ENCODE measurements around the gene NR1H3.

NR1H3 gene

DNA sequence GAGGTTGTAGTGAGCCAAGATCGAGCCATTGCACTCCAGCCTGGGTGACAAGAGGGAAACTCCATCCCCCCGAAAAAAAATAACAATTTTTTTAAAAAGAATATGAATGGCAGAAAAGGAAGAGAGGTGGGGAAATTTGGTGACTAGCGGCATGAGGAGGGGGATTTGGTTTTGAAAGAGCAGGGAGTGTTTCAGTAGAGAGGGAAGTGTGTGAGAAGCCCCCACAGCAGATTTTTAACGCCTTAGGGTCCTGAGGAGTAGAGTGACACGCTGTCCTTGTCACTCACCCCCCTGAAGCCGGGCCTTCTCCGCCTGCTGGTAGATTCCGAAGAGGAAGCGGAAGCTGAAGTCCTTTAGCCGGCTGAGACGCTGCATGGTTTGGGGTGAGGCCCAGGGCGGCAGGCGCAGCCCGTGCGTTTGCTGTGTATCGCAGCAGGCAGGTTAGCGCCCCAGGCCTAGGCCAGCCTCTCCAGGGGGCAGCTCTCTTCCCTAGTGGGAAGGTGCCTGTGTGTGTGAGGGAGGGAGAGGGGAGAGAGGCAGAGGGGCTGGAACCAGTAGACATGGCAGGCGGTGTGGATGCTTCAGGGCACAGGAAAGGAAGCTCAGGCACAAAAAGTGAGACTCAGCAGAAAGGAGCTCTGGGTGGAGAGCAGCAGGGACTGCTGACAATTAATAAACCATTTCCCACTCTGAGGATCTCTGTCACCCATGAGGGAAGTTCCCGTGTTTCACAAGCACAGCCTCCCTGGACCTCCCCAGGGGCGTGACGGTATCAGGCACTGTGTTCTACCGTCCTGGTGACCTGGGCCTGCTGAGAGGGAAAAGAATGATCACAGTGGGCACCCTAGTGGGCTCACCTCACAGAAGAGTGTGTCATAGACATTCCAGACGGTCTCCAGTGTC is 13.1 kb upstream of the NR1H3 start:
- no peak for DNase-seq

DNA sequence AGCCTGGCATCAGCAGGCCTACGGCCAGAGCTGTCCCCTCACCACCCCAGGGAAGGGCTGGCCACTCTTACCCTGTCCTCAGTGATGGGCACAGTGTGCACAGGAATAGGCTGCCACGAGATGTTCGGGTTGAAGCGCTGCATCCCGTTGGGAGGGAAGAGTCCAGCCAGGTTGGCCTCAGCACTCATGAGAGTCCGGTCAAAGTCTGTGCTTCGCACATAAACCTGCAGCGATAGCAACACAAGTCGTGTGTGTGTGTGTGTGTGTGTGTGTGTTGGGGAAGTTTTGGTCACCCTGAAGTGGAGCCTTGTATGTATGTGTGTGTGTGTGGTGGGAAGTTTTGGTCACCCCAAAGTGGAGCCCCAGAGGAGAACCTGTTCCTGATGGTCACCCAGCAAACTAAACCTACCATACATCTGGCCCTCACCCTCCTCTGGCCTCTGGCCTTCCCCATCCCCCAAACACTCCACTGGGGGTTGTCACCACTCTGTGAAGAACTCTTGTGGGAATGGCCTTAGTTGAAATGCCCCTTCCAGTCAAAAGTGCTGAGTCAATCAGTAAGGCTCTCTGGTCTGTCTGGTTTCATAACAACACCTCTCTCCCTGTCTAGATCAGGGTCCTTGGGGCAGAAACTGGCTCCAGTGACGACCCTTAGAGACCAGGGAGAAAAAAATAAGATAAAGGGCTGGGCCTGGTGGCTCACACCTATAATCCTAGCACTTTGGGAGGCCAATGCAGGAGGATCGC is 12.0 kb upstream of the NR1H3 start:
- DNase-seq: no peak

DNA sequence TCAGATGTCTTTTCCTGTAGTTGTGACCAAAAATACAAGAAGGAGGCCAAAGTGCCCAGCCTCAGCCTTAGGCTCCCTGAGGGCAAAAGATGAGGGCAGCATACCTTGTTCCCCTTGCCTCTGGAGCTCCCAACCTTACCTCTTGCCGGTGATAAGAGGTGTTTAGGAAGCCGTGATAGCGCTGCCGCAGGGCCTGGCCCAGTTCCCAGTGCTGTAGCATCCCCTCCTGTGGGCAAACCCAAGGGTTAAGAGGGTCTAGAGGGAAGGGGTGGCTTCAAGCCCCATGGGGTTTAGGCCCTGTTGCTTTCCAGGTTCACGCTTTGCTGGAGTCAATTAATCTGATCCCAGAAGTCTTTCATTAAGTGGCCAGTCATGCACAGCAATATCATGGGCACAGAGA is 10.3 kb upstream of the NR1H3 start:
- no peak for DNase-seq

DNA sequence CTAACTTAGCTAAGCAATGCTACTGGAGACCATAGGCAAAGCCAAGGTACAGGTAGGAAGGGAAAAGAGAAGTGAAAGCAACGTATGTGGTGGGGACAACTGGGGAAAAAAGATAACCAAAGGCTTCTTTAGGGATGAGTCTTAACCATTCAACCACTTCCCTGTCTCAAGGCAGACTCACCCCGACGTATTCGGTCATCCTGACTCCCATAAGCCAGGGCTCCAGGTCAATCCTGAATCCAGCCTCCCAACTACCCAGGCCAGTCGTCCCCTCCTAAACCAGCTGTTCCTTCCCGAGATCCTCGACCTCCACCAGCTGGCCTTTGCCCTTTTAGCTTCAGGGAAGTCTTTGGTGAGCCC is 9.5 kb upstream of the NR1H3 start:
- DNase-seq: no peak

DNA sequence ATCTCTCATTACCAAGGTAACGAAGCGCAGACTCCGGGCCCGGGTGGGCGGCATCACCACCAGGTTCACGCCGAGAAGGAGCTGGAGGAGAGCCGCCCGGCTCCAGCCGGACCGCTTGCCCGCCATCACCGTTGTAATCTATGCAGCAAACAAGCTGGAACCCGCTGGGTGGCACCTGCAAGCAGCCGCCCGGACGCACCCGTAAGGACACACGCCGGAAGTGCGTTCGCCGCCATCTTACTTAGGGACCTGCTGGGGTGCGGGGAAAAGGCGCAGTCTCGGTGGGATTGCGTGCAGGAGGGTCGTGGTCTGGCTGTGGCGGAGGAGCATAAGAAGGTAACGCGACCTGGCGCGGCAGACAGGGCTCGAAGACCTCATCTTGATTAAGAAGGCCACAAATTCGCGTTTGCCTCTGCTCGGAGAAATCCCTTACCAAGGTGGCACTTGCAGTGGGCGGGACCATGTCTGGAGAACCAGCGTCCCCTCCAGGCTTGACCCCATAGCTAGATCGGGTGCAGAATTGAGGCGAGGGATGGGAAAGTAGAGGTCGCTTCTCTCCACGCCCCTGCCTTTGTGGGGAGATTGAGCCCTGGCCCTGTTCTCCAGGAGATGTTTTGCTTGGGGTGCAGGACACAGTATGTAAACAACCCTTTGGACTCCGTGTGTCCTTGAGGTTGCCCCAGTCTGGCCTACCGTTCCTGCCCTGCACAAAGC is 9.0 kb upstream of the NR1H3 start, which contains the start of gene ACP2:
TSS of gene ACP2 (minus strand) at position 151 of the 714 bp plus-strand sequence. CDS start at position 126, 25 bp downstream.
- peak; percentile 84 to 86 for DNase-seq

DNA sequence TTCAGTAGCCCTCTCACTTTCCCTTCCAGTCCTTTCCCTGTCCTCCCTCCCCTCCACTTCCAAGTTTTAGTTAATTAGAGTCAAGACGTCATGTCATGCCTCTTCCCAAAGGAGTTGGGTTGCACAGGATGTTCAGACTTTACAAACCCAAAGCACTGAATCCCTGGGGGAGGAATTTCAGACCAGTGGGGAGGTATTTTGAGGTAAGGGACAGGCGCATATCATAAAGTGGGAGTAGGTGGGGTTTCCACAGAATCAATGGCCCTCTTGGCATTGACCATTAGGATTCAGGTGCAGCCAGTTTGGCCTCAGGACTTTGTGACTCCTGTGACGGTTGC is 8.4 kb upstream of the NR1H3 start:
- no peak for DNase-seq

DNA sequence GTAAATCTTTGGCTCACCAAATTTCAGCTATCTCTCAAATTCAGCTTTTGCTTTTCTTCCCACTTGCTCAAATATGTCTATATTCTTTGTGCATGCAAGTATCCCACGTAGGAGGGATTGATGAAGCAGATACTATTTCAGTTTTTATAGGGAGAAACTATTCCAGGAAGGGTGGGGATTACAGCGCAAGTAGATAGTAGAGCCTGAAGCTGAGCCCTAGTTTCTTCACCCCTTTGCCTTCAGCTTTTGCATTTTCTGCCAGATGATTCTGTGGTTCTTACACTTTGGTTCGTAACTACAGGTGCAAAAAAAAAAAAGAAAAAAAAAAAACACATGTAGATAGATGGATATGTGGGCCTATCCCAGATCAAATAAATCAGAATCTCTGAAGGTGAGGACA is 6.0 kb upstream of the NR1H3 start:
- DNase-seq: no peak

DNA sequence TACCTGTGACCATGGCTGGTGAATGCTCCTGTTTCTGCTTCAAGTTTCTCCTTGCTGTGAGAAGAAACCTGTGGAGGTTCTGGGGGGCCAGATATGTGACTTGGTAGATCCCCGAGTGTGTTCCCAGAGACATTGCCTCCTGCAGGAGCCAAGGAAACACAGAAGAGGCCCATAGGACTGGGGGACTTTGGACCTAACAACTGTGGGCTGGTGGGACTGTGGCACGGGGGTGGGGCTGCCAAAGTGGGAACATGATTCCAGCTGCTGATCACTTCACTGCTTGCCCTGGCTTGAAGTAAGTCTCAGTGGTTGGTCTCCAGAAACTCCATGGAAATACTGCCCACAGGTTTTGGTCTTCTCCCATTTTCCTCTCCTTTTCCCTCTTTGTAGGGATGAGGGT is 4.1 kb upstream of the NR1H3 start:
- no peak for DNase-seq

DNA sequence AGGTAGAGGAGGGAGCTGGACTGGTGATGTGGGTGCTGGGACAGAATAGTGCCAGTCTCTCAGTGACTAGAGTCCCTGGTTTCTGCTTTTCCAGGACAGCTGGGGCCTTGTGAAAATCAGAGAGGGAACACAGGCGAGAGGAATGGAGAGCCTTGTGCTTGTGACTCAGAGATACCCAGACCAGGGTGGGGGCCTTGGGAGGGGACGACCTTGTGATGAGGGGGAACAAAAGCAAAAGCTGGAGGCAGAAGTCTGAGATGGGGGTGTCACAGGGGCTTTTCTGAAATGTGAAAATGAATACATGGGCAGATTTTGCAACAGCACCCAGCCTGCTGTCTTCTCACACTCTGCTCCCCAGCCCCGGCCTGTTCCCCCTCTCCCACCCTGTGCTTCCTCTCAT is 3.4 kb upstream of the NR1H3 start:
- DNase-seq: no peak

DNA sequence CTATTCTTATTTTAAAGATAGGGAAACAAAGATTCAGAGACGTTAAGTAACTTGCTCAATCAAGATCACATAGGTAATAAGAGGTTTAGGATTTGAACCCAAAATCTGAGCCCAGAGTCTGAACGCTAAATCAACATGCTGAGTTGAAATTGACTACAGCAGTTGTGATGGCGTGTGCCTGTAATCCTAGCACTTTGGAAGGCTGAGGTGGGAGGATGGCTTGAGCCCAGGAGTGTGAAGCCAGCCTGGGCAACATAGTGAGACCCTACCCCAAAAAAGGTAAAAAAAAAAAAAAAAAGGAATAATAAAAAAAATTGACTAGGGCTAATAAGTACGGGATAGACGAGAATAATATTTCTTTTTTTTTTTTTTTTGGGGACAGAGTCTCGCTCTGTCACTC is 1.4 kb upstream of the NR1H3 start:
- no peak for DNase-seq

DNA sequence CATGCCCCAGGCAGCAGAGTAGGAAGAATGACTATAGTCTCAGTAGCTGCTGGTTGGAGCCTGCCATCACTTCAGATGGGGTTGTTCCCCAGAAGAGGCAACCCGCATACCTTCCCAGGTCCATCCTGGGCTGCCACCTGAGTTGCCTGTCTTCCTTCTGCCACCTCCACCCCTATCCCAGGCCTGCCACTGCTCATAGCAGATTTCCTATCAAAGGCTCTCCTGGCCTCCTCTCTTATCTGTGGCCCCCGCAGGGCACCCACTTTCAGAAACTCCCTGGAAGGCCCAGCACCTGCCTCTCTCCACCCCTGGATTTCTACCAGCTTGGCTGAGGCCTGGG is 649 bp upstream of the NR1H3 start:
- no peak for DNase-seq

DNA sequence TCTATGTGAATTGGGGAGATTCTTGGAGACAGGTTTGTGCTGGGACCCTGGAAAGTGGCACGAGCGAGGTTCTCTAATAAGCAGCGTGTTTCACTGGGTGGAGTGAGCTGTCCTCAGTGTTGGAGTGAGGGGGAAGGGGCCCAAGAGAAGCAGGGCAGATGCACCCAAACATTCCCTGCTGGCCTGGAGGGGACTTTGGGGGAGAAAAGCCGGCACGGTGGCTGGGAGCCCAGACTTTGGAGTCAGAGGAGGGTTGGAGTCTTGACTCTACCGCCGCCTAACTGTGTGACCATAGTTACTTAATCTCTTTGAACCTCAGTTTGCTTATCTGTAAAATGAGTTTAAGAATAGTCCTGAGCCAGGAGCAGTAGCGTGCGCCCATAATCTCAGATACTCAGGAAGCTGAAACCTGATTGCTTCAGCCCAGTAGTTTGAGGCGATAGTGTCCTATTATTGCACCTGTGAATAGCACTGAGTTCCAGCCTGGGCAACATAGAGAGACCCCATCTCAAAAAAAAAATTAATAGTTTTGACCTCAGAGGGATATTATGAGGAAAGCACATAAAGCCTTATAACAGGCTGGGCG is 614 bp downstream of the NR1H3 start:
- no peak for DNase-seq

DNA sequence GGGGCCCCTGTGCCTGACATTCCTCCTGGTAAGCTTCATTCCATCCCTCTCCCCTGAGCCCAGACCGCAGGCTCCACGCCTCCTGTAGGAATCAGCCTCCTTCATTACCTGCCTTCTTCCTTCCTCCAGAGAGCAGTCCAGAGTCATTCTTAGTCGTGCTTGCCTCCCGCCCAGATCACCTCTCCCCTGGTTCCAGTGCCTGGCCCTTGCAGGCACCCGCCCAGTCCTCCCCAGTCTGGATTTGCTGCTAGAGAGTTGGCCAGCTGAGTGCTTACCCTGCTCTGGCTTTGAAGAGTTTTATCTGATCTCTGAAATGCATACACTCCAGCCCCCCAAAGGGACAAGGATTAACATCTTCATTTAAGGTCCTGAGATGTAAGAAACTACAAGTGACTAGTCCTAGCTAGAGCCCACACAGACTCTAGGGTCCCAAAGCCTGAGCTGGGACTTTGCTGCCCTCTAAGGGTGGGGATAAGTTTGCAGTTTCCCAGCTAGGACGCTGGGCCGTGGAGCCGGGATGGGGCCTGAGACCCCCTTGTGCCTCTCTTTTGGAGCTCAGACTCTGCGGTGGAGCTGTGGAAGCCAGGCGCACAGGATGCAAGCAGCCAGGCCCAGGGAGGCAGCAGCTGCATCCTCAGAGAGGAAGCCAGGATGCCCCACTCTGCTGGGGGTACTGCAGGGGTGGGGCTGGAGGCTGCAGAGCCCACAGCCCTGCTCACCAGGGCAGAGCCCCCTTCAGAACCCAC is 1.6 kb downstream of the NR1H3 start:
- peak; percentile 34 to 42 for DNase-seq

DNA sequence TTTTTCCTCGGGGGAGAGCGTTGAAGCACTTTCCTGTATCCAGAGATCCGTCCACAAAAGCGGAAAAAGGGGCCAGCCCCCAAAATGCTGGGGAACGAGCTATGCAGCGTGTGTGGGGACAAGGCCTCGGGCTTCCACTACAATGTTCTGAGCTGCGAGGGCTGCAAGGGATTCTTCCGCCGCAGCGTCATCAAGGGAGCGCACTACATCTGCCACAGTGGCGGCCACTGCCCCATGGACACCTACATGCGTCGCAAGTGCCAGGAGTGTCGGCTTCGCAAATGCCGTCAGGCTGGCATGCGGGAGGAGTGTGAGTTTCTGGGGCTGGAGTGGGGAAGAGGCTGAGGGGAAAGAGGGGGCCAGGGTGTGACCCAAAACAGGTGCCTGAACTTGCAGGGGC is 2.6 kb downstream of the NR1H3 start:
- no peak for DNase-seq

DNA sequence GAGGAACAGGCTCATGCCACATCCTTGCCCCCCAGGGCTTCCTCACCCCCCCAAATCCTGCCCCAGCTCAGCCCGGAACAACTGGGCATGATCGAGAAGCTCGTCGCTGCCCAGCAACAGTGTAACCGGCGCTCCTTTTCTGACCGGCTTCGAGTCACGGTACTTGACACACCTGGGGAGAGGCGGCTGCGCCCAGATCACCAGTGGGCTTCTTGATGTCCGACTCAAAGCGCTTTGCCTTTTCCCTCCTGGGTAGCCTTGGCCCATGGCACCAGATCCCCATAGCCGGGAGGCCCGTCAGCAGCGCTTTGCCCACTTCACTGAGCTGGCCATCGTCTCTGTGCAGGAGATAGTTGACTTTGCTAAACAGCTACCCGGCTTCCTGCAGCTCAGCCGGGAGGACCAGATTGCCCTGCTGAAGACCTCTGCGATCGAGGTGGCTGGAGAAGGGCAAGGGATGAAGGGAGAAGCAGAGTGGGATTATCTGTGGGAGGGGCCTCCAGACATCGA is 3.5 kb downstream of the NR1H3 start:
- DNase-seq: no peak

DNA sequence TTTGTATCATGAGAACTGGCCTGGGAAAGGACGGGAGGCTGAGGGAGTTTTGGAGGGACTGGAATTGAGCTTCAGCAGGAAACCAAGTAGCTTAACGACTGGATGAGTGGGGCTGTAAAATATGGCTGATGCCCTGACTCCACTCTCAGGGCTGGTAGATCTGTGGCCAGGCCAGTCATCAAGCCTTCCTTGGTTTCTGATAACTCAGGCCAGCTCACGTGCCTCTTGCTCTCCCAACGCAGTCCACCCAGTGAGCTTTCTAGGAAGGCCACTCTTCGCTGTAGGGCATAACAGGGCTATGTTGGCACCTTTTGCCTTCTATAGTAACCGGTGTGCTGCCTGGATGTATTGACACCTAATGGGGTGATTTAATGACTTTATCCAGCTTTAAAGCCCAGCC is 6.3 kb downstream of the NR1H3 start:
- DNase-seq: no peak

DNA sequence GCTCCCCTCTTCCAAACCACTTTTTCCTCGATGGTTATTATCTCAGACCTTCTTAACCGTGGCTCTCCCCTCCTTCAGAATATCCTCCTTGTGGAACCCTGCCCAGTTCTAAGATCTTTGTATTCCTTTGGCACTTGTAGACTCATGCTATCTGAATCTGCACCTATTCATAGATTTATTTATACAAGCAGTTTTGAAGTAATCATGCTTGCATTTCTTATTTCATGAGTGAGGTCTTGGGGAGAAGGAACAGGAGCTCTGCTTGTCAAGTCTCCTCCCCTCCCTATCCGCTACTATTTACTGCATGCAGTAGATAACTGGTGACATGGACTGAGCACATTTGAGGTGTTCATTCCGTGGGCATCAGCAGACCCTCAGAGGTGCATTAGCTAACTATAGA is 6.7 kb downstream of the NR1H3 start:
- DNase-seq: no peak

DNA sequence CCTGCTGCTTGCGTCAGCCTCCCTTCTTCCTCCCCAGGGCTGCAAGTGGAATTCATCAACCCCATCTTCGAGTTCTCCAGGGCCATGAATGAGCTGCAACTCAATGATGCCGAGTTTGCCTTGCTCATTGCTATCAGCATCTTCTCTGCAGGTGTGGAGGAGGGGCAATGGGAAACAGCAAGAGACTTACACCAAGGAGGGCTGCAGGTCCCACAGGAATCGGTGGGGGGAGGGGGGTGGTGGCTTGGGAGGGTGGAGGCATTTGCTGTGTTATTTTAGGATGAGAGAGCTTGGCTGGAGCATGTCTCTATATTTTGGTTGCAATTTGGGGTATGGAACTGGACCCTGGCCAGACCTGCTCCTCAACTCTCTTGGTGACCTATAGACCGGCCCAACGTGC is 10.1 kb downstream of the NR1H3 start:
- DNase-seq: no peak

DNA sequence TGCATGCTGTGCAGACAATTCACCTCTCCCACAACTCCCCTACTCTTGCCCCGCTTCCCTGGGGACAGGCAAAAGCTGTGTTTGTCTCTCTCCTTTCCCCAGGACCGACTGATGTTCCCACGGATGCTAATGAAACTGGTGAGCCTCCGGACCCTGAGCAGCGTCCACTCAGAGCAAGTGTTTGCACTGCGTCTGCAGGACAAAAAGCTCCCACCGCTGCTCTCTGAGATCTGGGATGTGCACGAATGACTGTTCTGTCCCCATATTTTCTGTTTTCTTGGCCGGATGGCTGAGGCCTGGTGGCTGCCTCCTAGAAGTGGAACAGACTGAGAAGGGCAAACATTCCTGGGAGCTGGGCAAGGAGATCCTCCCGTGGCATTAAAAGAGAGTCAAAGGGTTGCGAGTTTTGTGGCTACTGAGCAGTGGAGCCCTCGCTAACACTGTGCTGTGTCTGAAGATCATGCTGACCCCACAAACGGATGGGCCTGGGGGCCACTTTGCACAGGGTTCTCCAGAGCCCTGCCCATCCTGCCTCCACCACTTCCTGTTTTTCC is 10.7 kb downstream of the NR1H3 start:
- no peak for DNase-seq

DNA sequence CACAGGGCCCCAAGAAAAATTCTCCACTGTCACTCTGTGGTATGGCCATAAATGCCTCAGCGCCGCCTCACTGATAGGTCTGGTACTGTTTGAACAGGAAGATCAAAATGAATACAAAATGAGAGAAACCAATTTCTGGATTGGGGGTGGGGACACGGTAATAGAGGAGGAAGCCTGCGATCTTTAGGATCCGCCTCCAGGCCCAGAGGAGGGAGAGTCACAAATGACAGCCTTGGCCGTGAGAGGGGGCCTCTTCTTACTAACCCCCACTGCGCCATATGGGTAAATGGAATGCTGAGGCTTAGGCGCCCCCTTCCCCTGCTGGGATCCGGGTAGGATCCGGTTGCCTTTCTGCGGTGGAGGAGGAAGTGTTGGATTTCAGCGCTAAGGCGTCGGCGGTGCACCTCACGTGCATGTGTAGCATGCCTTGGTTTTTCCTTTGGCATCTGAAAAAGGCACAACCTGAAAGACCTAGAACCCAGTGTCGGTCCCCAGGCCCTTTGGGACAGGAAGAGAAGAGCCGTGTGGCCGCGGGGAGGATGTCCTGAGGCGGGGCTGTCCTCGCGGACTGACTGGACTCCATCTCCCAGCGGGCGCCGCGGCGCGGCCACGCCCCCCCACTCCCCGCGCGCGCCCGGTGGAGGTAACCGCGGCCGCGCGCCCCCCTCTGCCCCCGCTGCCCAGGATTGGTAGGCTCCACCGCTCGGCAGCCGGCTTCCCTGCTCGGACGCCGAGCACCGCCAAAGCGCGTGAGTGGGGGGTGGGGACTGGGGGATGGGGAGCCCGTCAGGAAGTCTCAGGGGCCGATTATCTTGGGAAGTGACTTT is 11.4 kb downstream of the NR1H3 start:
- peak; percentile 81 to 87 for DNase-seq

DNA sequence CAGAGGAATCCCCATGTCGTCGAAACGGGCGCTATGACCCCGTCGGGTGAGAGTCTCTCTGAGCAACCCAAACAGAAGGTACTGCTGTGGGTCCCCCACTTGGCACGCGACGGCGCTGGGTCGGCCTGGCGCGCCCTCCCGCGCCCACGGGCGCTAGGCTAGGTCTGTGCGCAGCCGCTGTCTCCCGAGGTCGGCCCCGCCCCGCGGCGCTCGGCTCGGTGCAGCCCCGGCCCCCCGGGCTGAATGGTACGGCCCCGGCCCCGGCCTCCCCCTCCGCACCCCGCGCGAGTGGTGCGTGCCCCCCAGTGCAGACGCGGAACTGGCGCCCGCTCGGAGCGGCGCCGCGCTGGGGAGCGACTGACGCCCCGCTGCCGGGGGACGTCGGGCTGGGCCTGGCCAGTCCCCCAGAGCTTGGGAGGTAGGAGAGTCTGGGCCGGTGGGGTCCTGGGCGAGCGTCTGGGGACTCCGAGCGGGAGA is 12.1 kb downstream of the NR1H3 start, which contains the start of gene MADD:
TSS of gene MADD (plus strand) at position 305 of the 477 bp plus-strand sequence.
- peak; percentile 84 to 91 for DNase-seq

All from activated CD4-positive, alpha-beta T cell treated with anti-CD3 and anti-CD28 coated beads for 4 hours (primary cell).